ENCODE data around the gene HPCAL1. TPM values are rescaled to one million over a fixed set of nuclear protein-coding genes. Genes with fewer than 3 reads are reported as not detected.

The HPCAL1 gene
- total RNA-seq, 4 donors from 2014 or later, result 18.6 to 59.5 (median 37.1) TPM

- TF ChIP-seq CTCF (IDR thresholded peaks at IDR 0.05; ENCODE audit: low read depth), result no peak
These were observed 45.7 kb upstream of the HPCAL1 start for GRCh38 chr2:10257036-10257435.

- no peak for TF ChIP-seq CTCF (IDR thresholded peaks at IDR 0.05; ENCODE audit: low read depth)
These were observed 45.1 kb upstream of the HPCAL1 start for GRCh38 chr2:10257500-10258147.

DNA sequence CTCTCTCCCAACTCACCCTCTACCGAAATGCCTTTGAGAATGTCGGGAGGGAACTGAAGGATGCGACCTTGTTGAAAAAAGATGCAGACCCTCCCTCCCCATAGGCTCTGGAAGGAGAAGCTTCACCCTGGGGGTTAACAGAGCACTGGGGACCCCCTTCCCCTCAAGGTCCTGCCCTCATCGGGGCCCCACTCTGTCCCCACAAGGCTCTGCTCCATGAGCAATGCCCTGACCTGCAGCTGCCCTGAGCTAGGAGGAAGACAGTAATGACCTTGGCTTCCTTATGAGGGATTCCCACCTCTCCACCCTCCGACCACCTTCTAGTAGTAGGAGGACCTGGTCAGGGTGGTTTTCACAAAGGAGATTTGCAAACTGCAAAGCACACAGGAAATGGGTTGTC, 44.4 kb upstream of the HPCAL1 start:
- TF ChIP-seq CTCF (IDR thresholded peaks at IDR 0.05; ENCODE audit: low read depth), result no peak

DNA sequence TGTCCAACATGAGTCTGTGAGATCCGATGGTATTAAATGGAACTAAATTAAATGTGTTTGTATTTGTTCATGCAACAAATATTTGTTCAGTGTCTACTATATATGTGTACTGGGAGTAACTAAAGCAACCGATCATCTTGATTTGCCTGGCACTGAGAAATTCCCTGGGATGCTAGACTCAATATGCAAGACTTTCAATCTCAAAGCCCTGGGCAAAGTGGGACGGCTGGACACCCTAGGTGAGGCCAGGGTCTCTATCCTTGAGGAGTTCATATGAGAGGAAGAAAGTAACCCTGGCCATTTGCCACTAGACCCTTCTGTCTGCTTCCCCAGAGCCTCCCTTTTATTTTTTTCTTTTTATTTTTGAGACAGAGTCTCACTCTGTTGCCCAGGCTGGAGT, 44.0 kb upstream of the HPCAL1 start:
- TF ChIP-seq CTCF (IDR thresholded peaks at IDR 0.05; ENCODE audit: low read depth), result no peak

DNA sequence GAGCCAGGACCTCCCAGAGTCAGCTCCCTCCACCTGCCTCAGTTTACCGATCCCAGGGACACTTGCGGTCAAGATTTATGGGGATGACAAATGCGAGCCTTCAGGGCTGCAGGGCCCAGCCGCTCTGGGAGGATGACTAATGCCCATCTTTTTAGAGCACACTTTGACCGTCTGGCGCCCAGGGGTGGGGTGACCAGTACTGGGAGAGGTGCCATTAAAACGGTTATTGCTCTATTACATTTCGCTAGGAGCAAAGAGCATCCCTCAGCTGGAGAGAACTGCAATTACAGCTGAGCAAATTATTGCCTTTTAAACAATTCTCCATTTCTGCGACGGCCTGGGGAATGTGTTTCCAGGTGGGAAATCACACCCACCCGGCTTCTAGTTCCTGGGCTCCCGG, 42.6 kb upstream of the HPCAL1 start:
- TF ChIP-seq CTCF (IDR thresholded peaks at IDR 0.05; ENCODE audit: low read depth), result no peak

DNA sequence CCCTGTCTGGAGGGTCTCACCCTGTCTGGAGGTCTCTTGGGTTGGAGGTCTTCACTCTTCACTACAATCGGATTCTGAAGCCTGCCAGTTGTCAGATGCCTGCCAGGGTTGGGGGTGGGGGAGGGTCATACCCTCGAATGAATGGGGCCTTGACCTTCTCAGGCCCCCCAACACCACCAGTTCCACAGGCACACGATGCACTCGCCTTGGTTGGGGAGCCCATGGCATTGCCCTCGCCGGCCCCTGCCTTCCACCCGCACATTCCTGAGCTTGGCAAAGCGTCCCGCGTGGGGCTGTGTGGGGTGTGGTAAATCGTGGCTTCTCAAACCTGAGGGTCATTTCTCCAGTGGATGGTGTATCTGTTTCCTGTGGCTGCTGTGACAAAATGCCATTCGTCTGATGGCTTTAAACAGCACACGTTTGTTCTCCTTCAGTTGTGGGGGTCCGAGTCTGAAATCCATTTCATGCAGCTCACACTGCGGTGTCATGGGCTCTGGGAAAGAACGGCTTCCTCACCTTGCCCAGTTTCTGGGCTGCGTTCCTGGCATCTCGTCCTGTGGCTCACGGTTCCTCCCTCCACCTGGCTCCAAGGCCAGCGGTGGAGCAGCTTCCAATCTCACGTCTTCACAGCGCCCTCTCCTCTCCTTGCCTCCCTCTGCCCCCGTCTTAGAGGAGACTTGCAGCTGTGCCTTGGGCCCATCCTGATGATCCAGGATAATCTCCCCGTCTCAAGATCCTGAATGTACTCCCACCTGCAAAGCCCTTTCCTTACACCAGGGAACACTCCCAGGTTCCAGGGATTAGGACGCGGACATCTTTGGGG, 38.0 kb upstream of the HPCAL1 start:
- TF ChIP-seq CTCF (IDR thresholded peaks at IDR 0.05; ENCODE audit: low read depth), result no peak

GRCh38 chr2:10265329-10266132, 37.2 kb upstream of the HPCAL1 start:
- no peak for TF ChIP-seq CTCF (IDR thresholded peaks at IDR 0.05; ENCODE audit: low read depth)

All from subcutaneous adipose tissue (tissue), 4 donors.